Fibroblast of lung (primary cell): ENCODE measurements around the gene MICAL2.

ENCODE experiments used
- EZH2 ChIP-seq: IDR thresholded peaks from 2 replicates; pipeline ENCODE4 v1.5.1; 2012; ENCODE audit warnings: low read length, control low read depth, mild to moderate bottlenecking; ENCODE audit errors: missing control alignments
- TF ChIP-seq, protein P1 (sequence below), 2 donors: IDR thresholded peaks in 1 of 2; conservative IDR thresholded peaks in 1 of 2; 1 replicate in 1 of 2; 2 replicates in 1 of 2; pipeline ENCODE4 v1.5.1; 2011 to 2012; ENCODE audit warnings: low read length in 2 of 2, control low read depth in 1 of 2, inconsistent platforms in 1 of 2, low read depth in 1 of 2, mild to moderate bottlenecking in 1 of 2

GRCh38 chr11:12150831-12151382 lies 40.5 kb downstream of the MICAL2 start:
- TF ChIP-seq, protein P1, sequence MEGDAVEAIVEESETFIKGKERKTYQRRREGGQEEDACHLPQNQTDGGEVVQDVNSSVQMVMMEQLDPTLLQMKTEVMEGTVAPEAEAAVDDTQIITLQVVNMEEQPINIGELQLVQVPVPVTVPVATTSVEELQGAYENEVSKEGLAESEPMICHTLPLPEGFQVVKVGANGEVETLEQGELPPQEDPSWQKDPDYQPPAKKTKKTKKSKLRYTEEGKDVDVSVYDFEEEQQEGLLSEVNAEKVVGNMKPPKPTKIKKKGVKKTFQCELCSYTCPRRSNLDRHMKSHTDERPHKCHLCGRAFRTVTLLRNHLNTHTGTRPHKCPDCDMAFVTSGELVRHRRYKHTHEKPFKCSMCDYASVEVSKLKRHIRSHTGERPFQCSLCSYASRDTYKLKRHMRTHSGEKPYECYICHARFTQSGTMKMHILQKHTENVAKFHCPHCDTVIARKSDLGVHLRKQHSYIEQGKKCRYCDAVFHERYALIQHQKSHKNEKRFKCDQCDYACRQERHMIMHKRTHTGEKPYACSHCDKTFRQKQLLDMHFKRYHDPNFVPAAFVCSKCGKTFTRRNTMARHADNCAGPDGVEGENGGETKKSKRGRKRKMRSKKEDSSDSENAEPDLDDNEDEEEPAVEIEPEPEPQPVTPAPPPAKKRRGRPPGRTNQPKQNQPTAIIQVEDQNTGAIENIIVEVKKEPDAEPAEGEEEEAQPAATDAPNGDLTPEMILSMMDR (conservative IDR thresholded peaks at IDR 0.05 in 1 of 2, IDR thresholded peaks at IDR 0.05 in 1 of 2; ENCODE audit: low read depth in 1 of 2, low read length in 2 of 2): no peak
- TF ChIP-seq EZH2: no peak
